NCI-H2196 (cell line): ENCODE measurements around the gene TBC1D13.
"Not testable (repeated sequence)": the region's sequence is repeated elsewhere in the genome, so short reads cannot be mapped to it uniquely, and the experiment has no call there.

Experiments
- DNase-seq: peaks from one replicate; lab custom pipeline; 2025; ENCODE audit not compliant: unreplicated experiment; lab: John Stamatoyannopoulos, UW

TBC1D13 gene, protein sequence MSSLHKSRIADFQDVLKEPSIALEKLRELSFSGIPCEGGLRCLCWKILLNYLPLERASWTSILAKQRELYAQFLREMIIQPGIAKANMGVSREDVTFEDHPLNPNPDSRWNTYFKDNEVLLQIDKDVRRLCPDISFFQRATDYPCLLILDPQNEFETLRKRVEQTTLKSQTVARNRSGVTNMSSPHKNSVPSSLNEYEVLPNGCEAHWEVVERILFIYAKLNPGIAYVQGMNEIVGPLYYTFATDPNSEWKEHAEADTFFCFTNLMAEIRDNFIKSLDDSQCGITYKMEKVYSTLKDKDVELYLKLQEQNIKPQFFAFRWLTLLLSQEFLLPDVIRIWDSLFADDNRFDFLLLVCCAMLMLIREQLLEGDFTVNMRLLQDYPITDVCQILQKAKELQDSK

DNA sequence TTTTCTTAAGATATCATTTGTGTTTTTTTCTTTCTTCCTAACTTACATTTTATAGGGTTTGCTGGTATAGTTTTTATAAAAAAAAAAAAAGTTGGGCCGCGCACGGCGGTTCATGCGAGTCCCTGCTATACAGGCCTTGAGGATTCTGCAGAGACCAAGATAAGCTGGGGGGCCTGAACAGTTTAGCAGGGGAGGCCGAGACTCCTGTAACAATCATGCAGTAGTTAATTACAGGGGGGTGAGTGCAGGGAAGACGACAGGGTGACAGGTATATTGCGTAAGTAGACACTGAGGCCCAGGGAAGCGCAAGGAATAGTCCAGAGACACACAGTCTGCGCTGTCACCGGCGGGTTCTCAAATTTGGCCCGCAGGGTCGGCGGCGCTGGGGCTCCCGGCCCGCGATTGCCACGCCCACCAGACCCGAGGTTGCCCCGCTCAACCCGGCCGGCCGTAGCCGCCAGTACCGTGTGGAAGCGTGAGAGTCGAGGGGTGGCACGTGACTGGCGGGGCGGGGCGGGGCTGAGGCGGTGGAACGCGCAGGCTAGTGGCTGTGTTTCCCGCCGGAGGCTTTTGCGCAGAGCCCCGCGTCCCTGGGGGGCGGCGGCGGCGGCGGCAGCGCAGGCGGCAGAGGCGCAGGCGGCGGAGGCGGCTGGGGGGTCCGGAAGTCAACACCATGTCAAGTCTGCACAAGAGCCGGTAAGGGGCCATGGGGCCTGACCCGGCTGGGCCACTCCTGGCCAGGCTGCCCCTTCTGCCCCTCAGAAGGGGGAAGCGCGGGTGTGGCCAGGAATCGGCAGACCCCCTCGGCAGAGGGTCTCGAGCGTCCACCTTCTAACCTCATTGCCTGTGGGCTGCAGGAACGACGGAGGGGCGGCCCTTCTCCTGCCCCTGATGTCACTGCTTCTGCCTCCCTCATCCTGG lies at the start of gene TBC1D13:
TSS of gene TBC1D13 (plus strand) at position 573 of the 921 bp plus-strand sequence. CDS start at position 674, 101 bp downstream.
- peak; percentile 83 for DNase-seq

DNA sequence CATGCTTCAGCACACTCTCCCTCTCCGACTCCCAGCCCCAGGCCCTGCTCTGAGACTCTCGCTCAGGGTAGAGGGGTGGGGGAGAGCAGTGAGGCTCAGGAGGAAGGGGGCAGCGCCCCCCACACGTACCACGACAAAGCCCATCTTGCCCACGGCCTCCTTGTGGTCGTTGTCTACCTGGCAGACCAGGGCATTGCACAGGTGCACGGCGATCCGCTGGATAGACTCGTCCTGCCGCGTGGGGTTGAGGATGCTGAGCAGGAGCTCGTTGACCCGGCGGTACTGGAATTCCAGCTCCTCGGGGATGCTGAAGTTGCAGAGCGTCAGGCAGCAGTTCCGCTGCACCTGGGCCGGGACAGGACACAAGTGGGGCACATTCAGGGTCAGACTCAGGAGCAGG lies 44.7 kb upstream of the TBC1D13 start:
- DNase-seq = no peak

DNA sequence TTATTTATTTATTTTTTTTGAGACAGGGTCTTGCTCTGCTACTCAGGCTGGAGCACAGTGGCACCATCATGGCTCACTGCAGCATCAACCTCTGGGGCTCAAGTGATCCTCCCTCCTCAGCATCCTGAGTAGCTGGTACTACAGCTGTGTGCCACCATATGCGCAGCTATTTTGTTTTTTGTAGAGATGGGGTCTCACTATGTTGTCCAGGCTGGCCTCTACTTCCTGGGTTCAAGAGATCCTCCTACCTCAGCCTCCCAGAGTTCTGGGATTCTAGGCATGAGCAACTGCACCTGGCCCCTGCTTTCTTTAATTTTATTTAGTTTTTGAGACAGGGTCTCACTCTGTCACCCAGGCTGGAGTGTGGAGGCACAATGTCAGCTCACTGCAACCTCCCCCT lies 43.6 kb upstream of the TBC1D13 start:
- DNase-seq = no peak

DNA sequence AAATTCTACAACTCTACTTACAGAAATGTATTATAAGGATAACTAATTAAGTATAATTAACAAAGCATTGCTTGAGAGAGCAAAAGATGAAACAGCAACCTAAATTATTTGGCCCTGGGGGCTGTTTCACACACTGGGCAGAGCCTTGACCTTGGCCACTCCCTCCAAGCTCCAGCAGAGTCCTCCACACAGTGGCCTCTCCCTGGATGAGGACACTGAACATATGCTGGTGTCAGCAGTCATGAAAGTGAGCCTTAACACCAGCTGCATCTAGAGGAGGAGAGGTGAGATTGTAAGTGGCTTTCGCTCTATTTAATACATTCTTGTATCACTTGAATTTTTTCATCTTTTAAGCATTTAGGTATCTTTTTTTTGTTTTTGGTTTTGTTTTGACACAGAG lies 39.8 kb upstream of the TBC1D13 start:
- DNase-seq = no peak

DNA sequence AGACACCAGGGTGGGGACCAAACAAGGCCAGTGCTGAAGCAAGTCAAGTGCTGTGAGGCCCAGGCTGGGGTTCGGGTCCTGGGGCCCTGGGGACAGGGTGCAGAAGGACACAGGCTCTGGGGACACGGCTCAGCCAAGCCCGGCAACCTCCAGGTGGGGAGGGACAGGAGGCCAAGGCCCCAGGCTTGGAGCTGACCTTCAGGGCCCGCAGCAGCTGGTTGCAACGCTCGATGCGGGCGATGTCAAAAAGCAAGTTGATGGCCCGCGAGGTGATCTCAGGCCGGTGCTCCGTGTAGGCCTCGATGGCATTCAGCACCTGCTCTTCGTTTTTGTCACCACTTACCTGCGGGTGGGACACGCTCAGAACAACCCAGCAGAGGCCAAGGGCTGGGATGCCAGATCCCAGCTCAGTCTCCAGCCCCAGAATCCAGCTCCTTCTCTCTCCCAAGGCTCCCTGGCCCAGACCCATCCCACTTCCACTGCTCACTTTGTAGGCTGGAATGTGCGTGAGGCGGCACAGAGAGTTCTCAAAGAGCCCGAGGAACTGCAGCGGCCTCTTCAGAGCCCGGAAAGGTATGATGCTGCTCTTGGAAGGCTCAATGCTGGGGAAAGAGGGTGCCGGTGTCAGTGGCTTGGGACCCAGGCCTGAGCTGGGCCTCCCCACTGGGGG lies 36.0 kb upstream of the TBC1D13 start:
- no peak for DNase-seq

DNA sequence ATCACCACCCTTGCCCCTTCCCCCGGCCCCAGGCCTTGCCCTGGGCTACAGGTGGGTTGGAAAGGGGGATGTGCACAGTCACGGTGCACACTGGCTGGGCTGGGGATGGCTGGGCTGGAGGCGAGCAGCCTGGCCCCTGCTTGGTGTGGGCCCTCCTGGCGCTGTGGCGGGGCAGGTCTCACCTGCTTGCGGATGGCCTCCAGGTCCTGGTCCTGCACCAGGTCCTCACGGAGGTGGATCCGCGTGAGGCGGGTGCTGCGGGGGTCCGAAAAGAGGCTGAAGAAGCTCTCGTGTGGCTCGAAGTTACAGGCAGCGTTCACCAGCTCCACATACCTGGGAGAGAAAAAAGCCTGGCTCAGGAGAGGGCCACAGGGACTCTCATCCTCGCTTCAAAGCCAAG lies 33.4 kb upstream of the TBC1D13 start:
- DNase-seq = no peak

- no peak for DNase-seq
Measured at GRCh38 chr9:128757602-128758001, 29.5 kb upstream of the TBC1D13 start.

GRCh38 chr9:128762671-128763449 lies 24.2 kb upstream of the TBC1D13 start:
- DNase-seq = no peak

DNA sequence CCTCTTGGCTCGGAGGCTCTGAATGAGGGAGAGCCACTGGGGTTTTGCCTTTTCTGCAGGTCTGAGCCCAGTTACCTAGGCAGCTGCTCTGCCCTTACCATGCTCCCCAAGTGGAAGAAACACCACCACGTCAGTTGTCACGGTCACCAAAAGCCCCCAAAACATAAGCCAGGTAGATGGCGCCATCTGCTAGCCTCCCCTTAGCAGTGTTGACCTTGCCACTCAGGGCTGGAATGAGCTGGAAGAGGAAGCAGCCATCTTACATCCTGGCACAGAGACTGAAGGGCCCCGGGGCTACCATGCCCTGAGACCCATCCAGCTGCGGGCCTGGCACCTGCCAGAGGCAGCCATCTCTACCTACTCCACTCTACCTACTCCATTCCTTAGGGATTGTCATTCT lies 22.7 kb upstream of the TBC1D13 start:
- DNase-seq = no peak

GRCh38 chr9:128765499-128765898 lies 21.6 kb upstream of the TBC1D13 start:
- no peak for DNase-seq

- DNase-seq = no peak
Measured at GRCh38 chr9:128768606-128769005, 18.4 kb upstream of the TBC1D13 start.

- no peak for DNase-seq
Measured at GRCh38 chr9:128770286-128771030, 16.6 kb upstream of the TBC1D13 start.

DNA sequence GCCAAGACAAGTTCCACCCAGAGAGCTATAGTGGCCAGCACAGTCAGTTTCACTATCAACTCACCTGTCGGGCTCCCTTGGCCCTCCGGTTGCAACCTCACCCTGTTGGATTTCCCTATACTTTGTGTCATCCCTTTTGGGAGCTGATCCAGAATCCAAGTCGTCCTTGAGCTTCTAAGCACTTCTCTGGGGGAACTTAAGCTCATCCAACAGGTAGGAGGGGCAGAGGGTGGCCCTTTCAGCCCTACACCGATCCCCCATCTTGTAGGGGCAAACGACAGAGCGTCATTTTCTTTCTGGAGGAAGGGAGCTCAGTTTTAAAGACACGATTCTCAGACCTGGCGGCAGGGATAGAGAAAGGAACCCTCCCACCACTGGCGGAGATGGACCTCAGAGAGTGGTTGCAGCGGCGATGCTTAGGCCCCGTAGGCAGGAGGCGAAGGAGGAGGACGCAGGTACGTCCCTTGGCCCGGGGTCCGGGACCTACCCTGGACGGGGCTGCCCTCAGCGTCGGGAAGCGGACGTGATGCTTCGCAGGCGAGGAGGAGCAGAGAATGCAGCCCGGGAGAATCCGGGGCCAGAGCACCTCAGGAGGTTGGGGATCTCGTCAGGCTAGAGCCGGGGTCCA lies 15.8 kb upstream of the TBC1D13 start:
- DNase-seq = no peak

DNA sequence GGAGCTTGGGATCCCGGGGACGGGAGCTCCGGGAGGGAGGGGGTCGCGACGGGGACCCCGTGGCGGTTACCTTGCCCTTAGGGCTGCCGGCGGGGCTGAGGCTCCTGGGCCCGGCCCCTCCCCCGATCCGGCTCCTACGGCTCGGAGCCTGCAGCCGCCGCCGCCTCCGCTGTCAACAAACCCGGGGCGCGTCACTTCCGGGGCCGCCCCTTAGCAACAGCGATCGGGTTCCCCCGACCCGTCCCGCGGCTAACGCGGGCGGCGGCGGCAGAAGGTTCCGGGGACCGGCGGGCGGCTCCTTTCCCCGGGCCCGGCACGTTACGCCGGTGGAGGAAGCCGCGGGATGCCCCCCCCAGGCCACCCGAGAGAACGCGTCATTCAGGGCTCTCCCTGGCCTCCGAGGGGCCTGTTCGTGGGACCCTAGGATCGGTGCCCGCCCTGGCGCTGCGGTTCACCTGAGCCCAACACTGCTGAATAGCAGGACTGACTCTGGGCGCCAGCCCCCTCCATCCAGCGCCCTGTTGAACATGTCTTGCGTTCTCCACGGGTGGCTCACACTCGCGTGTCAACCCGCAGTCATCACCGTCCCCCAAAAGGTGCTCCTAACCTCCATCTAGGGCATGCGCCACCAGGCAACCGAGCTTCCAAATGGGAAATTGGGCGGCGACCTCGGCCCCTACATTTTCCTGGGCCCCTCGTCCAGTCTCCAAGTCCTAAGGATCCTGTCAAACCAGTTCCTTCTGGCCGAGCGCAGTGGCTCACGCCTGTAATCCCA lies 15.1 kb upstream of the TBC1D13 start, which contains the start of gene ZER1:
TSS of gene ZER1 (minus strand) at position 183 of the 775 bp plus-strand sequence. CDS start 16,362 bp downstream, outside the sequence.
- DNase-seq = peak; percentile 93

GRCh38 chr9:128773049-128773448 lies 14.0 kb upstream of the TBC1D13 start:
- DNase-seq = no peak

GRCh38 chr9:128774804-128775203 lies 12.2 kb upstream of the TBC1D13 start:
- DNase-seq = no peak

GRCh38 chr9:128780093-128780492 lies 7.0 kb upstream of the TBC1D13 start:
- not testable (repeated sequence) for DNase-seq
